ENCODE results near the gene MAP3K10.

DNA sequence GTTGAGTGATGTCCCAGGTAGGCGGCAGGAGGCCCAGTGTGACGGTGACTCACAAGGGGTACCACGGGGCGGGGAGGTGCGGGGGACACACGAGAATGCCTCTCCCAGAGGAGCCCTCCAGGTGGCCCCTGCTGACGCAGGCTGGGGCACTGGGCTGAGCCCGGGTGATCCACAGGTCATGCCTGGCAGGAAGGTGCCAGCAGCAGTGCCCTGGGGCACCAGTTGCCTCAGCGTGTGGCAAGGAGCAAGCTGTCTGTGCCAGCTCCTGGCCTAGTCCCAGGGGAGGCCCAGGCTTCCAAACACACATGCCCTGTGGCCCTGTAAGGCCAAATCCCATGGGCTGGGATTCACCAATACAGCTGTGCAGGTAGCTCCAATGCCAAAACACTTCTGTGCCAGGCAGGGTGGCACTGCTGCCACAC, 65.9 kb downstream of the MAP3K10 start:
- TF ChIP-seq CTCF (IDR thresholded peaks at IDR 0.05) (no peak), POLR2A (IDR thresholded peaks at IDR 0.05) (no peak)

Measured in testis (tissue), 2 donors.